Spinal cord (tissue), 10 donors: ENCODE measurements around the gene RPGRIP1L. TPM values are rescaled to one million over a fixed set of nuclear protein-coding genes. Genes with fewer than 3 reads are reported as not detected.

ENCODE experiments used
- DNase-seq, 6 donors: peaks; one replicate each; pipeline versions ENCODE4 v3.0.0 to v3.0.0-alpha.2; 2013 to 2015; ENCODE audit warnings: low spot score in 6 of 6, low read depth in 4 of 6
- H3K27ac ChIP-seq: one replicate; pipeline ENCODE4 v1.5.1; 2013; ENCODE audit warnings: low read depth, low read length, control low read depth
- H3K27me3 ChIP-seq: one replicate; pipeline ENCODE4 v1.6.1; 2013; ENCODE audit warnings: low read length; ENCODE audit not compliant: control insufficient read depth, insufficient read depth
- H3K36me3 ChIP-seq: one replicate; pipeline ENCODE4 v1.6.1; 2013; ENCODE audit warnings: low read length; ENCODE audit not compliant: control insufficient read depth, insufficient read depth
- H3K4me1 ChIP-seq: one replicate; pipeline ENCODE4 v1.6.1; 2013; ENCODE audit warnings: low read length; ENCODE audit not compliant: control insufficient read depth, insufficient read depth
- H3K4me3 ChIP-seq: one replicate; pipeline ENCODE4 v1.5.1; 2013; ENCODE audit warnings: low read depth, low read length, control low read depth
- H3K9me3 ChIP-seq: one replicate; pipeline ENCODE4 v1.6.1; 2013; ENCODE audit warnings: low read length; ENCODE audit not compliant: control insufficient read depth, insufficient read depth
- WGBS: methylation state at CpG from one replicate; pipeline ENCODE4 v1.1.5; 2013; ENCODE audit warnings: missing lambda C conversion rate; ENCODE audit not compliant: insufficient coverage; 5-methylcytosine and 5-hydroxymethylcytosine counted together
- polyA plus RNA-seq, 2 donors: library from polyadenylated mRNA; unstranded; fragments of 120-200 nt; gene quantifications; one replicate each; pipeline ENCODE4 v1.2.1, GENCODE V29; 2013; ENCODE audit not compliant: insufficient read length in 2 of 2
- total RNA-seq, 2 donors: library from RNA; depleted of rRNA in 1 of 2; stranded (reverse); fragments of 120-200 nt in 1 of 2; fragments of >200 nt in 1 of 2; gene quantifications; one replicate each; pipeline versions ENCODE4 v1.2.3 to v1.2.4, GENCODE V29; 2013 to 2014
- donor health status: healthy.

The RPGRIP1L gene
- total and polyA plus RNA-seq, 4 donors: 15.7 to 21.9 (median 18.8) TPM

- H3K27me3 ChIP-seq: no peaks in the 10 kb centered on the region
- no peak overlapping the region for H3K27ac ChIP-seq
- no peak for DNase-seq
- WGBS: 78% methylated on average over 6 of the region's 8 CpGs
- no peaks in the 10 kb centered on the region for H3K9me3 ChIP-seq
- no peak overlapping the region for H3K4me3 ChIP-seq
- H3K36me3 ChIP-seq: no peaks in the 10 kb centered on the region
- H3K4me1 ChIP-seq: no peaks in the 10 kb centered on the region
Measured at GRCh38 chr16:53556521-53556920, 147.1 kb downstream of the RPGRIP1L start.

DNA sequence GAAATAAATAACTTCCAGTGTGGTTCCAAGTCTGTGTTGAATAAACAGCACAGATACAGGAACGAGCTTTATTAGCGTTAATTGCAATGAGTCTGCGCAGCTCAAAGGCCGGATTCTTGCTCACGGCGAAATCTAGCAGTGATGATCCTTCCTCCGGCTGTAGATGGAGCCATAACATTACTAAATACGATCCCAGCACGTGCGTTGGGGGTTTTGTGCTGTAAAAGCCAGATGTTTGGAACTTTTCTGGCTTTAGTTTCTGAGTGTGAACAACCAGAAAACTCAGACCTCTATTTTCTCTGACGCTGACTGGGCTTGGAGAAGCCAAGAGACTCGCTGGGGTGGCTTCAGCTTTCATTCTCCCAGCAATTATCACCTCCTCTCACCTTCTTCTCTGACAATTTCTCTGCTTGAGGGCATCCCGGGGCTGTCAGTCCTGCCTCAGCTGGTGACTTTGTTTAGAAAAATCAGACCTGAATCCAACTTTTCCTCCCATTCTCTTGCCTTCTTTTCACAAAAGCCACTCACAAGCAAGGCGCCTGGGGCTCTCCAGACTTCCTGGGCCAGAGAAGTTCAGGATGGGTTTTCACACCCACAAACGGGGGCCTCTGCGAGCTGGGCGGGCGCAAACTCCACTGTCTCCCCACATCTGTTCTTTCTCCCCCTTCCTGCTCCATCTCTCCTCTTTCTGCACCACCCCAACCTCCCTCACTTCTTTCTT lies 153.5 kb downstream of the RPGRIP1L start:
- no peaks in the 10 kb centered on the region for H3K36me3 ChIP-seq
- H3K27ac ChIP-seq: no peak overlapping the region
- WGBS: 23% methylated on average over 15 of the region's 18 CpGs
- DNase-seq: peak; percentile 67 to 98 (median 76)
- peaks cover 12% of the 10 kb centered on the region for H3K4me1 ChIP-seq
- H3K9me3 ChIP-seq: no peaks in the 10 kb centered on the region
- H3K27me3 ChIP-seq: peaks cover 8% of the 10 kb centered on the region
- no peak overlapping the region for H3K4me3 ChIP-seq

Other genes with a start within 250 kb of the RPGRIP1L start
- 10 to 100 TPM; 56.8 to 61.6 TPM for gene AKTIP, start 200.7 kb downstream of the RPGRIP1L start, total RNA-seq
- 10 to 100 TPM; 75.4 to 76.2 TPM for gene AKTIP, start 200.7 kb downstream of the RPGRIP1L start, polyA plus RNA-seq
- gene FTO, start 297 bp upstream of the RPGRIP1L start, total RNA-seq: 100 to 1,000 TPM; 139 to 183 TPM
- gene FTO, start 297 bp upstream of the RPGRIP1L start, polyA plus RNA-seq: 100 to 1,000 TPM; 129 to 142 TPM